Measurements from ENCODE around the gene EPS8L3. TPM values are rescaled to one million over a fixed set of nuclear protein-coding genes. Genes with fewer than 3 reads are reported as not detected.

Gene EPS8L3
- total and polyA plus RNA-seq, 10 of the 15 experiments (the other 5 are each of a cell fraction or from before 2014, with no cell fraction given), result not detected

- TF ChIP-seq BCL3 (IDR thresholded peaks at IDR 0.05; ENCODE audit: borderline replicate concordance, insufficient read depth, low read depth, low read length, poor library complexity, severe bottlenecking), result no peak
- TF ChIP-seq NFYA (IDR thresholded peaks at IDR 0.05; ENCODE audit: borderline replicate concordance, low read depth, low read length), result no peak
- TF ChIP-seq HDAC2 (IDR thresholded peaks at IDR 0.05), result no peak
Observed at GRCh38 chr1:109728870-109729269, 34.9 kb downstream of the EPS8L3 start (continued).

GRCh38 chr1:109726728-109727373 is 36.9 kb downstream of the EPS8L3 start:
- H3K4me2 ChIP-seq (ENCODE audit: control insufficient read depth, insufficient read depth), result no peak overlapping the region
- TF ChIP-seq JUNB (IDR thresholded peaks at IDR 0.05) (no peak), ZSCAN29 (IDR thresholded peaks at IDR 0.05) (no peak), SREBF1 (IDR thresholded peaks at IDR 0.05; ENCODE audit: low read length) (no peak), NFYB (IDR thresholded peaks at IDR 0.05; ENCODE audit: insufficient read depth, low read depth, low read length) (no peak), MEF2B (IDR thresholded peaks at IDR 0.05; ENCODE audit: partially characterized antibody, poor library complexity, severe bottlenecking) (no peak)
- no peaks in the 10 kb centered on the region for H4K20me1 ChIP-seq (ENCODE audit: control insufficient read depth, insufficient read depth)
- FAIRE-seq, result no peak
- no peak overlapping the region for H3K4me3 ChIP-seq
- CTCF ChIA-PET, result no interaction called here
- POLR2A ChIA-PET, result no interaction called here
- no peaks in the 10 kb centered on the region; a peak in 1 of 4 replicates for H3K27me3 ChIP-seq (replicated peaks in 1 of 2; ENCODE audit: control insufficient read depth in 2 of 2, insufficient read depth in 2 of 2, low read length in 1 of 2)
- no peak for ATAC-seq
- SMC1A ChIA-PET (ENCODE audit: uncharacterized antibody, unreplicated experiment), result no interaction called here
- no peaks in the 10 kb centered on the region for H3K36me3 ChIP-seq (ENCODE audit: control insufficient read depth in 2 of 2, insufficient read depth in 2 of 2, low read length in 1 of 2)
- H3K9ac ChIP-seq (ENCODE audit: control insufficient read depth, insufficient read depth, low read length), result no peak overlapping the region
- H3K79me2 ChIP-seq (ENCODE audit: control insufficient read depth, insufficient read depth, low read length), result no peaks in the 10 kb centered on the region
- no peak for DNase-seq (ENCODE audit: low read depth, low spot score)
- H3K27ac ChIP-seq (ENCODE audit: control insufficient read depth, insufficient read depth), result no peak overlapping the region
- WGBS (ENCODE audit: insufficient coverage, insufficient replicate concordance, low lambda C conversion rate, missing lambda C conversion rate), result 83% methylated on average over 12 of the region's 12 CpGs
- no peaks in the 10 kb centered on the region for H3K9me3 ChIP-seq (replicated peaks; ENCODE audit: control insufficient read depth, insufficient read depth, low read length)
- in situ Hi-C loops (cut with MboI) (no loop called here), intact Hi-C loops (cut with micrococcal nuclease; ENCODE audit: unreplicated experiment) (no loop called here)
- BruUV-seq (replicated peaks), result no TSS peak
- RAD21 ChIA-PET (ENCODE audit: unreplicated experiment), result no interaction called here
- H3K4me1 ChIP-seq (ENCODE audit: control insufficient read depth, insufficient read depth, low read length), result no peaks in the 10 kb centered on the region
- H2AFZ ChIP-seq (ENCODE audit: control insufficient read depth, low read depth, low read length), result no peak overlapping the region

Measured in GM12878 (cell line).